Measurements from ENCODE around the gene NEK6.

The NEK6 gene

DNA sequence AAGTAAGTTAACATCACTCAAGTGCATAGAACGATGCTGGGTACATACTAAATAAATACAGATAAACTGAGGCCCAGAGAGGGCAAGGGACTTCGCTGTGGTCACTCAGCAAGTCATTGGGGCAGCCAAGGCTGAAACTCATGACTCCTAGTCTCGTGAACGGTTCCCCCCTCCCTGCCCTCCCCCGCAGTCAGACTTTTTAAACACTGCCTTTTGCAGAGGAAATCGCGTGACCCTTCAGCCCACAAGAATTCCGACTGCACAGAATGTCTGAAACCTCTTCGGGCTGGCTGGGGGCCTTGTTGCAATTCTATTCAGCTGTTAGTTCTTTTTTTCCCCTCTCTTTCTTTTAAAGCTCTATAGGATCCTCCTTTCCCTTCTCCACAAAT is 28.1 kb downstream of the NEK6 start:
- H4K20me1 ChIP-seq (ENCODE audit: control insufficient read depth, insufficient read depth, low read depth, low read length): 0 out of 2 replicates have a peak, but pooled peaks cover 4% of the 10 kb centered on the region
- H3K79me2 ChIP-seq (ENCODE audit: control insufficient read depth, low read length): peaks cover 2% of the 10 kb centered on the region; the same call in 1 of the 2 replicates
- no peaks in the 10 kb centered on the region for H3K9me3 ChIP-seq (ENCODE audit: control insufficient read depth, insufficient read depth, low read length)
- no peak for TF ChIP-seq EZH2phosphoT487 (IDR thresholded peaks at IDR 0.05; ENCODE audit: borderline replicate concordance, low read length)
- TF ChIP-seq, protein P1, sequence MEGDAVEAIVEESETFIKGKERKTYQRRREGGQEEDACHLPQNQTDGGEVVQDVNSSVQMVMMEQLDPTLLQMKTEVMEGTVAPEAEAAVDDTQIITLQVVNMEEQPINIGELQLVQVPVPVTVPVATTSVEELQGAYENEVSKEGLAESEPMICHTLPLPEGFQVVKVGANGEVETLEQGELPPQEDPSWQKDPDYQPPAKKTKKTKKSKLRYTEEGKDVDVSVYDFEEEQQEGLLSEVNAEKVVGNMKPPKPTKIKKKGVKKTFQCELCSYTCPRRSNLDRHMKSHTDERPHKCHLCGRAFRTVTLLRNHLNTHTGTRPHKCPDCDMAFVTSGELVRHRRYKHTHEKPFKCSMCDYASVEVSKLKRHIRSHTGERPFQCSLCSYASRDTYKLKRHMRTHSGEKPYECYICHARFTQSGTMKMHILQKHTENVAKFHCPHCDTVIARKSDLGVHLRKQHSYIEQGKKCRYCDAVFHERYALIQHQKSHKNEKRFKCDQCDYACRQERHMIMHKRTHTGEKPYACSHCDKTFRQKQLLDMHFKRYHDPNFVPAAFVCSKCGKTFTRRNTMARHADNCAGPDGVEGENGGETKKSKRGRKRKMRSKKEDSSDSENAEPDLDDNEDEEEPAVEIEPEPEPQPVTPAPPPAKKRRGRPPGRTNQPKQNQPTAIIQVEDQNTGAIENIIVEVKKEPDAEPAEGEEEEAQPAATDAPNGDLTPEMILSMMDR (IDR thresholded peaks at IDR 0.05; ENCODE audit: low read depth, low read length, poor library complexity, severe bottlenecking): no peak
- H3K9me2 ChIP-seq (replicated peaks; ENCODE audit: control insufficient read depth, low read length): no peaks in the 10 kb centered on the region
- H3F3A ChIP-seq (ENCODE audit: control insufficient read depth, insufficient read depth): no peaks in the 10 kb centered on the region
- H3K4me3 ChIP-seq (ENCODE audit: low read length): no peak overlapping the region
- peaks cover 5% of the 10 kb centered on the region; the same call in 1 of the 2 replicates for H3K27me3 ChIP-seq (ENCODE audit: control insufficient read depth, low read length)
- H3K4me1 ChIP-seq (ENCODE audit: control insufficient read depth, low read length): peaks cover 49% of the 10 kb centered on the region
- no peak overlapping the region for H3K27ac ChIP-seq (ENCODE audit: low read depth, low read length)
- no peaks in the 10 kb centered on the region for H3K36me3 ChIP-seq (ENCODE audit: control insufficient read depth, low read length)
- H3K4me2 ChIP-seq (ENCODE audit: low read length): peak overlapping the region; percentile 44

DNA sequence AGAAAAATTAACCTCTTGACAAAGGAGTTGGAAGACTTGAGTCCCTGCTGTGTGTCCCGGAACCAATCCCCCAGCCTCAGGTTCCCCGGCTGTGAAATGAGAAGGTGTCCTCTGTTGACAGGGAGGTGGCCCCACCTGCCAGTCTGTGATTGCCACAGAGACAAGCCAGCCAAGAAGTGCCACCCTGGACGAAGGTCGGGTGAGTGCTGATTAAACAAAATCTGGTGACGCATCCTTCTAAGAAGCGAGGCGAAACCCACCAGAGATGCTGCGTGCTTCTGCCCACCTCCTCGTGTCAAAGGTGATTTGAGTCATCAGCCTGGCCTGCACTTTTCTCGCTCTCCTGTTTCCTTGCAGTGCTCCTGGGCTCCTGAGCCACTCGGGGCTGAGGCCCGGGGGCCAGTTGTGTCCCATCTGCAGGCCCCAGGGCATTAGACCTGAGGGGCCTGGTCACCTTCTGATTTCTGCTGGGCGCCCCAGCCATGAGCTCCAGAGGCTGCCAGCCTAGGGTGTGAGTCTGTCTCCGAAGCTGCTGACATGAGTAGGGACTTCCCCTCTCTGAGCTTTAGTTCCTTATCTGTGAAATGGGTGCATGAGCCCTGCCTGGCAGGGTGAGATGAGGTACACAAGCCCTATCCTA is 28.7 kb downstream of the NEK6 start:
- H3K79me2 ChIP-seq (ENCODE audit: control insufficient read depth, low read length): peaks cover 2% of the 10 kb centered on the region; the same call in 1 of the 2 replicates
- H3K4me2 ChIP-seq (ENCODE audit: low read length): peak overlapping the region; percentile 44

DNA sequence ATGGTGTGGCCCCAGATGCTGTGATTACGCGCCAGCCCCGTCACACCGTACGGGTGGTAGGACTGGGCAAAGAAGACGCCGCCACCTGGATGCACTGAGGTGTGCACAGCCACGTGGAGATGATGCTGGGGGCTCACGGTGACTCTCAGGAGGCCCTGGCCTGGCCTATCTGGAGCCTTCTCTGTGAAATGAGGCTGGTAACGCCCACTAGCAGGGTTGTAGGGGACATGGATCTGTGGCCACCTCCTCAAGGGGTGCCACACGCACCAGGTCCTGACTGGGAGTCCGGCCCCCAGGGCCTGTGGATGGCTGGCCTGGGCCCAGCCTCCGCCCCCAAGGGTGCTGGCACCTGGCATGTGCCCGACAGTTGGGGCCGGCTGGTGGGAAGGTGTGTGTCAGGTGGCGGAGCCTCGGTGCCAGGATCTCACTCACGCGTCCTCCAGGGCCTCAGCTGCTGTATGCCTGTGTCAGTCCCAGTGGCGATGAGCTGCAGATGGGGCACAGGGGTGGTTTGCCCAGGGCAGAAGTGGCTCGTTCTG is 32.4 kb downstream of the NEK6 start:
- TF ChIP-seq EZH2phosphoT487 (IDR thresholded peaks at IDR 0.05; ENCODE audit: borderline replicate concordance, low read length): no peak
- TF ChIP-seq, protein P1 (IDR thresholded peaks at IDR 0.05; ENCODE audit: low read depth, low read length, poor library complexity, severe bottlenecking): no peak
- H3F3A ChIP-seq (ENCODE audit: control insufficient read depth, insufficient read depth): no peaks in the 10 kb centered on the region
- H3K79me2 ChIP-seq (ENCODE audit: control insufficient read depth, low read length): peaks cover 2% of the 10 kb centered on the region; the same call in 1 of the 2 replicates
- no peaks in the 10 kb centered on the region for H3K36me3 ChIP-seq (ENCODE audit: control insufficient read depth, low read length)
- no peak overlapping the region for H3K27ac ChIP-seq (ENCODE audit: low read depth, low read length)
- H3K4me1 ChIP-seq (ENCODE audit: control insufficient read depth, low read length): peaks cover 64% of the 10 kb centered on the region
- H3K9me3 ChIP-seq (ENCODE audit: control insufficient read depth, insufficient read depth, low read length): no peaks in the 10 kb centered on the region
- H4K20me1 ChIP-seq (ENCODE audit: control insufficient read depth, insufficient read depth, low read depth, low read length): peaks cover 10% of the 10 kb centered on the region; the same call in 1 of the 2 replicates
- peaks cover 7% of the 10 kb centered on the region; the same call in 1 of the 2 replicates for H3K27me3 ChIP-seq (ENCODE audit: control insufficient read depth, low read length)
- H3K9me2 ChIP-seq (replicated peaks; ENCODE audit: control insufficient read depth, low read length): no peaks in the 10 kb centered on the region
- no peak overlapping the region for H3K4me2 ChIP-seq (ENCODE audit: low read length)
- no peak overlapping the region for H3K4me3 ChIP-seq (ENCODE audit: low read length)

More for the DNA sequence above, 28.7 kb downstream of the NEK6 start:
- H3K4me1 ChIP-seq (ENCODE audit: control insufficient read depth, low read length): peaks cover 53% of the 10 kb centered on the region
- no peaks in the 10 kb centered on the region for H3K9me2 ChIP-seq (replicated peaks; ENCODE audit: control insufficient read depth, low read length)
- no peak overlapping the region for H3K4me3 ChIP-seq (ENCODE audit: low read length)
- H3K36me3 ChIP-seq (ENCODE audit: control insufficient read depth, low read length): no peaks in the 10 kb centered on the region
- peaks cover 5% of the 10 kb centered on the region; the same call in 1 of the 2 replicates for H3K27me3 ChIP-seq (ENCODE audit: control insufficient read depth, low read length)
- H3K9me3 ChIP-seq (ENCODE audit: control insufficient read depth, insufficient read depth, low read length): no peaks in the 10 kb centered on the region
- no peaks in the 10 kb centered on the region for H3F3A ChIP-seq (ENCODE audit: control insufficient read depth, insufficient read depth)
- TF ChIP-seq EZH2phosphoT487 (IDR thresholded peaks at IDR 0.05; ENCODE audit: borderline replicate concordance, low read length): no peak
- TF ChIP-seq, protein P1 (IDR thresholded peaks at IDR 0.05; ENCODE audit: low read depth, low read length, poor library complexity, severe bottlenecking): no peak
- no peak overlapping the region for H3K27ac ChIP-seq (ENCODE audit: low read depth, low read length)
- H4K20me1 ChIP-seq (ENCODE audit: control insufficient read depth, insufficient read depth, low read depth, low read length): 0 out of 2 replicates have a peak, but pooled peaks cover 4% of the 10 kb centered on the region
